ENCODE data around the gene PLCH1. TPM values are rescaled to one million over a fixed set of nuclear protein-coding genes. Genes with fewer than 3 reads are reported as not detected.

Gene PLCH1
- total and polyA plus RNA-seq, 2 of the 8 experiments (the other 6 are each of a cell fraction or from before 2014, with no cell fraction given) = 5.8 to 17.2 TPM

GRCh38 chr3:155714295-155714718 lies 30.6 kb downstream of the PLCH1 start:
- ChIA-PET POLR2A (ENCODE audit: partially characterized antibody) (no interaction called here), CTCF (ENCODE audit: partially characterized antibody) (interaction anchor here (1.2 to 9.1 kb wide), 4 partner anchors 11 to 363 kb away, joined by 3 to 61 read pairs (median 5); no protein-coding TSS in a partner anchor)
- Histone ChIP-seq H3K23ac (ENCODE audit: insufficient read length) (no peak overlapping the region), H3K4me2 (ENCODE audit: insufficient read depth in 1 of 2, low read depth in 2 of 2, low read length in 2 of 2) (no peak overlapping the region; a peak in 1 of 4 replicates), H3K56ac (replicated peaks; ENCODE audit: insufficient read length, low read depth, low read length) (no peak overlapping the region), H2AFZ (ENCODE audit: low read length) (no peak overlapping the region), H3K27ac (ENCODE audit: low read depth, low read length) (no peak overlapping the region), H2BK120ac (replicated peaks; ENCODE audit: low read depth, low read length) (no peak overlapping the region), H4K5ac (ENCODE audit: insufficient read length, low read depth, low read length) (no peak overlapping the region), H3K23me2 (ENCODE audit: low read depth, low read length) (no peaks in the 10 kb centered on the region), H4K91ac (replicated peaks; ENCODE audit: insufficient read length, low read length) (no peak overlapping the region), H2BK5ac (ENCODE audit: low read depth, low read length) (no peak overlapping the region), H3K9ac (replicated peaks in 1 of 4; ENCODE audit: extremely low read depth in 1 of 4, low read depth in 3 of 4, low read length in 3 of 4) (no peak overlapping the region), H3K79me1 (ENCODE audit: low read depth, low read length) (no peaks in the 10 kb centered on the region; the same call in 1 of the 2 replicates), H3K36me3 (ENCODE audit: control insufficient read depth in 2 of 4, insufficient read depth in 4 of 4, low read length in 3 of 4) (peaks cover 0 to 13% (median 2%) of the 10 kb centered on the region in 4 experiments; a peak in 2 of 8 replicates), H3K14ac (ENCODE audit: insufficient read length) (no peak overlapping the region), H3K18ac (ENCODE audit: extremely low read depth, low read length) (no peak overlapping the region), H2BK15ac (ENCODE audit: low read length) (no peak overlapping the region), H2BK20ac (ENCODE audit: low read length) (no peak overlapping the region), H3K9me3 (ENCODE audit: insufficient read depth in 2 of 2, low read depth in 1 of 2, low read length in 1 of 2) (peaks cover 9 to 20% of the 10 kb centered on the region in 2 experiments), H3K4me3 (ENCODE audit: extremely low read depth in 1 of 4, insufficient read depth in 2 of 4, low read depth in 3 of 4, low read length in 4 of 4) (no peak overlapping the region), H4K8ac (ENCODE audit: extremely low read depth, insufficient read depth, low read length) (no peak overlapping the region), H3K79me2 (ENCODE audit: control insufficient read depth in 1 of 2, insufficient read depth in 2 of 2, low read length in 2 of 2) (0 out of 4 replicates have a peak, but pooled peaks cover 0 to 7% of the 10 kb centered on the region in 2 experiments), H4K20me1 (replicated peaks in 1 of 2; ENCODE audit: control insufficient read depth in 1 of 2, insufficient read depth in 2 of 2, low read length in 2 of 2) (no peaks in the 10 kb centered on the region), H2BK12ac (ENCODE audit: low read depth, low read length) (no peak overlapping the region), H2AK5ac (ENCODE audit: low read depth, low read length) (no peak overlapping the region), H3K4ac (replicated peaks; ENCODE audit: insufficient read length, low read depth, low read length) (no peak overlapping the region), H3K4me1 (replicated peaks in 1 of 4; ENCODE audit: control insufficient read depth in 3 of 4, insufficient read depth in 4 of 4, low read length in 3 of 4) (peaks cover 0 to 7% (median 1%) of the 10 kb centered on the region in 4 experiments; a peak in 4 of 7 replicates), H3K27me3 (replicated peaks in 1 of 4; ENCODE audit: control insufficient read depth in 3 of 4, extremely low read depth in 1 of 4, insufficient read depth in 3 of 4, low read length in 3 of 4) (no peaks in the 10 kb centered on the region)
- no peak for DNase-seq (ENCODE audit: low read depth in 1 of 2, low spot score in 2 of 2)
- no peak for TF ChIP-seq CTCF (IDR thresholded peaks at IDR 0.05; ENCODE audit: control extremely low read depth in 1 of 3, insufficient read depth in 1 of 3, low read depth in 1 of 3, low read length in 3 of 3)
- TF ChIP-seq CEBPB (IDR thresholded peaks at IDR 0.05; ENCODE audit: low read depth, low read length) = peak; percentile 21; the same call in 1 of the 2 replicates
- TF ChIP-seq RAD21 (IDR thresholded peaks at IDR 0.05 in 1 of 2, conservative IDR thresholded peaks at IDR 0.05 in 1 of 2; ENCODE audit: low read depth in 2 of 2, low read length in 2 of 2) = 0 out of 4 replicates have a peak, but pooled peaks have one; percentile 4 to 25
- WGBS, 2 experiments (ENCODE audit: extremely low coverage in 1 of 2, insufficient coverage in 1 of 2, insufficient read length in 1 of 2, insufficient replicate concordance in 2 of 2, low coverage in 1 of 2, low lambda C conversion rate in 2 of 2, missing lambda C conversion rate in 1 of 2) = 73% methylated on average over 5 of the region's 5 CpGs; no CpG with 5 or more reads in 1 of the 2 experiments
- FAIRE-seq = no peak

All from H1 (cell line).